ENCODE results near the gene FAM81A. TPM values are rescaled to one million over a fixed set of nuclear protein-coding genes. Genes with fewer than 3 reads are reported as not detected.
"Not testable (repeated sequence)": the region's sequence is repeated elsewhere in the genome, so short reads cannot be mapped to it uniquely, and the experiment has no call there.

FAM81A gene
- total RNA-seq, 1 donor from 2014 or later: 0.49 TPM

DNA sequence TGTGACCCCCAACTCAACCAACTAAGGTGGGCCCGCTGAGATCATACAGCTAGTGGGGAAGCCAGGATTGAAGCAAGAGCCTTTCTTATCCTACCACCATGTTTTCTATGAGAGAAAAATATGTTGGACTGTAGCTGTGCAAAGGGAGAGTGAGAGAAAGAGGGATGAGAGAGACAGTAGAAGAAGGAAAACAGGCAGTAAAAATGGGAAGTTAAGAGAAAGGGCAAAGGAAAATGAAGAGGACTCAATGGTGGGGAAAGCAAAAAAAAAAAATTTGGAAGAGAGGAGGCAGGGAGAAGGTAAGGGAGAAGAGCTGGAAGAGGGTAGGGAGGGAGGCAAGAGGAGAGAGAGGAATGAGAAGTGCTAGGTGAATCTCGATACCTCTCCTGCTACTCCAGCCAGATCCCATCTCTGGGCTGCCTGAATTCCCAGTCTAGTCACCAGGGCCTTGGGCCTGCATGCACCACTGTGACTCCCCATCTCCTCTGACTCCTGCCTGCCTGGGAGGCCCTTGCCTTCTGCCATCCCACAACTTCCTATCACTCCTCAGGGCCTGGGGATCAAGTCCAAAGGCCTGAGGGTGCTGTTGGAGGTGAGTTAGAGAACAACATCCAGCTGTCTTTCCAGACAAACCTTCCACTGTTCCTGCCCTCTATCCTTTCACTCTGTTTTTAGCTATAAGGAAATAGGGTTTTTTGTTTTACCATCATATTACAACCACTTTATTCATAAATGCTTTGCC lies 15.7 kb downstream of the FAM81A start:
- DNase-seq (ENCODE audit: extremely low spot score in 2 of 2): no peak

DNA sequence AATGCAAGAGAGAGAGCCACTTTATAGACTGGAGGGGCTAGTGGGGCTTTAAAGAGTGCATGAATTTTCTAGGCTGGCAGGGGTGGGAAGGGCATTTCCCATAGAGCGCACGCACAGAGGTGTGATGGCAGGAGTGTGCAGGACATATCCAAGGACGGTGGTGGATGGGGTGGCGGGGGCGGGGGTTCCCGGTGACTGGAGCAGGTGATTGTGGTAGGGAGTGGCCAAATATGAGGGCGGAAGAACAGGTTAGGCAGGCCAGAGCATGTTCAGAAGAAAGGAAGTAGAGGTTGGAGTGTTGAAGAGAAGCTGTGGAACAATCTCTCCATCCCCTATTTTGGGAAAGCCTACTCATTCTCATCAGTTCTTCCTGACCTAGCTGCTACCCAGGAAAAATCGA lies 18.1 kb downstream of the FAM81A start:
- H3K9me3 ChIP-seq: no peaks in the 10 kb centered on the region
- no peaks in the 10 kb centered on the region for H3K4me1 ChIP-seq
- H3K36me3 ChIP-seq: no peaks in the 10 kb centered on the region
- intact Hi-C loops (cut with DNase I): no loop called here
- H3K27me3 ChIP-seq: no peaks in the 10 kb centered on the region
- no peak overlapping the region for H3K4me3 ChIP-seq
- no peak overlapping the region for H3K27ac ChIP-seq
- TF ChIP-seq, protein P1, sequence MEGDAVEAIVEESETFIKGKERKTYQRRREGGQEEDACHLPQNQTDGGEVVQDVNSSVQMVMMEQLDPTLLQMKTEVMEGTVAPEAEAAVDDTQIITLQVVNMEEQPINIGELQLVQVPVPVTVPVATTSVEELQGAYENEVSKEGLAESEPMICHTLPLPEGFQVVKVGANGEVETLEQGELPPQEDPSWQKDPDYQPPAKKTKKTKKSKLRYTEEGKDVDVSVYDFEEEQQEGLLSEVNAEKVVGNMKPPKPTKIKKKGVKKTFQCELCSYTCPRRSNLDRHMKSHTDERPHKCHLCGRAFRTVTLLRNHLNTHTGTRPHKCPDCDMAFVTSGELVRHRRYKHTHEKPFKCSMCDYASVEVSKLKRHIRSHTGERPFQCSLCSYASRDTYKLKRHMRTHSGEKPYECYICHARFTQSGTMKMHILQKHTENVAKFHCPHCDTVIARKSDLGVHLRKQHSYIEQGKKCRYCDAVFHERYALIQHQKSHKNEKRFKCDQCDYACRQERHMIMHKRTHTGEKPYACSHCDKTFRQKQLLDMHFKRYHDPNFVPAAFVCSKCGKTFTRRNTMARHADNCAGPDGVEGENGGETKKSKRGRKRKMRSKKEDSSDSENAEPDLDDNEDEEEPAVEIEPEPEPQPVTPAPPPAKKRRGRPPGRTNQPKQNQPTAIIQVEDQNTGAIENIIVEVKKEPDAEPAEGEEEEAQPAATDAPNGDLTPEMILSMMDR (IDR thresholded peaks at IDR 0.05): no peak
- no peak for TF ChIP-seq POLR2A (IDR thresholded peaks at IDR 0.05)
- no peak for TF ChIP-seq POLR2AphosphoS5 (IDR thresholded peaks at IDR 0.05; ENCODE audit: insufficient read depth in 1 of 2, low read depth in 1 of 2)
- no peak for DNase-seq (ENCODE audit: extremely low spot score in 2 of 2)

More for the DNA sequence above, 15.7 kb downstream of the FAM81A start:
- Histone ChIP-seq H3K27ac (no peak overlapping the region), H3K9me3 (no peaks in the 10 kb centered on the region), H3K36me3 (no peaks in the 10 kb centered on the region), H3K4me3 (no peak overlapping the region), H3K27me3 (no peaks in the 10 kb centered on the region), H3K4me1 (no peaks in the 10 kb centered on the region)
- TF ChIP-seq, protein P1 (IDR thresholded peaks at IDR 0.05): no peak
- TF ChIP-seq POLR2AphosphoS5 (IDR thresholded peaks at IDR 0.05; ENCODE audit: insufficient read depth in 1 of 2, low read depth in 1 of 2): no peak
- TF ChIP-seq POLR2A (IDR thresholded peaks at IDR 0.05): no peak
- intact Hi-C loops (cut with DNase I): no loop called here

DNA sequence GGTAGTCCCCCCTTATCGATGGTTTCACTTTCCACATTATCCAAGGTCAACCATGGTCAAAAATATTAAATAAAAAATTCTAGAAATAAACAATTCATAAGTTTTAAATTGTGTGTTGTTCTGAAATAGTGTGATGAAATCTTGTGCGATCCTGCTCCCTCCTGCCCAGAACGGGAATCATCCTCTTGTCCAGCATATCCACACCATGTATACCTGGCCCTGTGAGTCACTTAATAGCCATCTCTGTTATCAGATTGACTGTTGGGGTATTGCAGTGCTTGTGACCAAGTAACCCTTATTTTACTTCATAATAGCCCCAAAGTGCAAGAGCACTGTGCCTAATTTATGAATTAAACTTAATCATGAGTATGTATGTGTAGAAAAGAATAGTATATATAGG lies 19.1 kb downstream of the FAM81A start:
- intact Hi-C loops (cut with DNase I): no loop called here
- Histone ChIP-seq H3K27me3 (no peaks in the 10 kb centered on the region), H3K4me3 (no peak overlapping the region), H3K36me3 (no peaks in the 10 kb centered on the region), H3K27ac (no peak overlapping the region), H3K9me3 (no peaks in the 10 kb centered on the region), H3K4me1 (no peaks in the 10 kb centered on the region)
- no peak for DNase-seq (ENCODE audit: extremely low spot score in 2 of 2)
- TF ChIP-seq POLR2A (IDR thresholded peaks at IDR 0.05) (no peak), POLR2AphosphoS5 (IDR thresholded peaks at IDR 0.05; ENCODE audit: insufficient read depth in 1 of 2, low read depth in 1 of 2) (no peak)
- TF ChIP-seq, protein P1 (IDR thresholded peaks at IDR 0.05): no peak

DNA sequence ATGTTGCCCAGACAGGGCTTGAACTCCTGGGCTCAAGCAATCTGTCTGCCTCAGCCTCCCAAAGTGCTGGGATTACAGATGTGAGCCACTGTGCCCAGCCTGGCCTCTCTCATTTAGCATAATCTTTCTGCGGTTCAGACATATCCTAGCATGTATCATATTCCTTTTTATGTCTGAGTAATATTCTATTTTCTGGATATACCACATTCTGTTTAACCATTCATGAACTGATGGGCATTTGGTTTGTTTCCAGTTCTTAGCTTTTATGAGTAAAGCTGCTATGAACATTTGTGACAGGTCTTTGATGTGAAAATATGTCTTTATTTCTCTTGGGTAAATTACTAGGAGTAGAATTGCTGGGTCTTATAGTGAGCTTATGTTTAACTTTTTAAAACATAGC lies 23.5 kb downstream of the FAM81A start:
- Histone ChIP-seq H3K36me3 (no peaks in the 10 kb centered on the region), H3K27ac (no peak overlapping the region), H3K4me1 (no peaks in the 10 kb centered on the region), H3K4me3 (no peak overlapping the region), H3K9me3 (no peaks in the 10 kb centered on the region), H3K27me3 (no peaks in the 10 kb centered on the region)
- intact Hi-C loops (cut with DNase I): no loop called here
- no peak for TF ChIP-seq POLR2A (IDR thresholded peaks at IDR 0.05)
- no peak for TF ChIP-seq POLR2AphosphoS5 (IDR thresholded peaks at IDR 0.05; ENCODE audit: insufficient read depth in 1 of 2, low read depth in 1 of 2)
- TF ChIP-seq, protein P1 (IDR thresholded peaks at IDR 0.05): no peak
- DNase-seq (ENCODE audit: extremely low spot score in 2 of 2): no peak

DNA sequence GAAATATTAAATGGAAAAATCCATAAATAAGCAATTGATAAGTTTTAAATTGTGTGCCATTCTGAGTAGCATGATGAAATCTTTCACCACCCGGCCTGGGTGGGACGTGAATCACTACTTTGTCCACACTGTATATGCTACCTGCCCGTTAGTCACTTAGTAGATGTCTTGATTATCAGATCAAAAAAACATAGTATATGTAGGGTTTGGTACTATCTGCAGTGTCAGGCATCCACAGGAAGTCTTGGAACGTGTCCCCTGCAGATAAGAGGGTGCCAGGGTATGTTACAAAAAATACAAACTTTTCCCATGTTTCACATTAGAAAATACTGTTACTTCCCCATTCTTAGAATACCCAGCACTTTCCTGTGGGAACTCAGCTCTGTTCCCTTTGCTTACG lies 35.2 kb downstream of the FAM81A start:
- Histone ChIP-seq H3K27ac (no peak overlapping the region), H3K27me3 (no peaks in the 10 kb centered on the region), H3K4me1 (no peaks in the 10 kb centered on the region), H3K9me3 (no peaks in the 10 kb centered on the region), H3K36me3 (no peaks in the 10 kb centered on the region), H3K4me3 (no peak overlapping the region)
- intact Hi-C loops (cut with DNase I): no loop called here
- DNase-seq (ENCODE audit: extremely low spot score in 2 of 2): no peak
- TF ChIP-seq POLR2A (IDR thresholded peaks at IDR 0.05) (no peak), POLR2AphosphoS5 (IDR thresholded peaks at IDR 0.05; ENCODE audit: insufficient read depth in 1 of 2, low read depth in 1 of 2) (no peak)
- TF ChIP-seq, protein P1 (IDR thresholded peaks at IDR 0.05): no peak

DNA sequence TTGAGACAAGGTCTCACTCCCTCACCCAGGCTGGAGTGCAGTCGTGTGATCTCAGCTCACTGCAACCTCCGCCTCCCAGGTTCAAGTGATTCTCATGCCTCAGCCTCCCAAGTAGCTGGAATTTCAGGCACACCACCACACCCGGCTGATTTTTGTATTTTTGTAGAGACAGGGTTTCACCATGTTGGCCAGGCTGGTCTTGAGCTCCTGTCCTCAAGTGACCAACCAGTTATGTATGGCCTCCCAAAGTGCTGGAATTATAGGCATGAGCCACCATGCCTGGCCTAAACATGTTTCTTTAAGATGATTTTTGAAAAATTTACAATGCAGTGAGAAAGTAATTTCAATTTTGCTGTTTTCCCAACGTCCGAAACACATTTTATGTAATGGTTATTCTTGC lies 37.2 kb downstream of the FAM81A start:
- H3K27me3 ChIP-seq; H3K4me3 ChIP-seq; DNase-seq (ENCODE audit: extremely low spot score in 2 of 2); H3K36me3 ChIP-seq; H3K9me3 ChIP-seq; H3K27ac ChIP-seq; H3K4me1 ChIP-seq; intact Hi-C loops (cut with DNase I): not testable (repeated sequence)
